ENCODE data around the gene KIAA1958.

The KIAA1958 gene, protein sequence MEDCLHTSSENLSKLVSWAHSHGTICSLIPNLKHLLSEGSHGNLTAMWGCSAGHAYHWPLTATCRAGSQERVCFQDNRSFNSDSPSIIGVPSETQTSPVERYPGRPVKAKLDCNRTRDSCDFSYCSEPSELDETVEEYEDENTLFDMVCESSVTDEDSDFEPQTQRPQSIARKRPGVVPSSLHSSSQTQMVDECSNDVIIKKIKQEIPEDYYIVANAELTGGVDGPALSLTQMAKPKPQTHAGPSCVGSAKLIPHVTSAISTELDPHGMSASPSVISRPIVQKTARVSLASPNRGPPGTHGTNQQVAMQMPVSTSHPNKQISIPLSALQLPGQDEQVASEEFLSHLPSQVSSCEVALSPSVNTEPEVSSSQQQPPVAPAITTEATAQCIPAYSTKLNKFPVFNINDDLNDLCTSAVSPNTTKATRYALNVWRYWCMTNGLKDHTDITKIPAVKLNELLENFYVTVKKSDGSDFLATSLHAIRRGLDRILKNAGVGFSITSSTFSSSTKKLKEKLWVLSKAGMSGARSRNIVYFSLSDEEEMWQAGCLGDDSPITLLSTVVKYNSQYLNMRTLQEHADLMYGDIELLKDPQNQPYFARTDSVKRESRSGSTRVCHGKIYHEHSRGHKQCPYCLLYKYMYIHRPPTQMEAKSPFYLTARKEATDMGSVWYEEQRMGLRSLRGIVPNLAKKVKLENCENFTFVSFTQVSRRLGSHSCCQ

DNA sequence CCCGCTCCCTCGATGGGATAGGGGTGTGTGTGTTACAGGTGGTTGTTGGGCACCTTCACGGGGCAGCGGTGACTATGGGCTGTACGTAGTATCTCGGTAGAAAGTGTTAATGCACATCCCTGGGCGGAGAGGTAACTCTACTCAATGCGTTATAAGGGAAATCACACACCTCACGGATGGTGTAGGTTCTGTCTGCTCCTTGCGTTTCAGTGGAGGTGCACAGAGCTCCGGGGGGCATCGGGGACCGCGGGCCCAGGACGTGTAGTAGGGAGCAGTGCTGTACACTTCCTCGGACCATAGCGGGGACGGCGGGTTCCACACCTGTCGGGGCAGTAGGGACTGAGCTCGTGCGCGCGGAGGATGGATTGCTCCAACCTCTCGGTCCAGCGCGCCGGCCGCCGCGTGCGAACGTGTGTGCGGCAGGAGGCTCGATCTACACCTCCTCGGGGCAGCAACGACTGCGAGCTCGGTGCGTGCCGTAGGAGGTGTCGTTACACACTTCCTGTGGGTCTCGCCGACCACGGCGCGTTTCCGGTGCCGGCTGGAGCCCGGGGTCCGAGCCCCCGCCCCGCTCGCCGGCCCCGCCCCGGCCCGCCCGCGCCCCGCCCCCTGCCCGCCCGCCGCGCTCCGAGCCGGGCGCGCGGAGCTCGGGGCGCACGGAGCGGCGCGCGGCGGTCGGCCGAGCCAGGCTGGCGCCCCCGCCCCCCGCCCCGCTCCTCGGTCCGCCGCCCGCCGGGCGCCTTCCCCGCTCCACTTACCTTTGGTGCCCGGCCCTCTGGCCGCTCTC is at the start of gene KIAA1958:
KIAA1958 (plus strand) TSS at position 607 of the 787 bp plus-strand sequence. CDS start 87,254 bp downstream, outside the sequence.
- DNase-seq: peak; percentile 83

DNA sequence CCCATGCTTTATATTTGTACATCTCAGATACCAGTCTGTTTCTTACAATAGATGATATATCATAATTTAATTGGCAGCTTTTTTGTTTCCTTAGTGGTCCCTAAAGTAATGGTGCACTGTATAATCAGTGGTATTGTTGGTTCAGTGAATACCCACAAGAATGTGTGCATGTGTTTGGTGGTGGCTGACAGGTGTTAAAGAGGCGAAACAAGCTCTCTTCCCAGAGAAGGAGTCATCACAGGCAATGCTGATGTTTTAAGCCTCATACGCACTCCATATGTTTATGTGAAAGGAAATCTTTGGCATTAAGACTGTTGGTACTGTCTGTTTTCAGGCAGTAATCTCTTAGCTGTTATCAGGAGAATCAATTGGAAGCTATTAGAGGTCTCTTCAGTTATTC is 49.2 kb upstream of the KIAA1958 start:
- DNase-seq: no peak

DNA sequence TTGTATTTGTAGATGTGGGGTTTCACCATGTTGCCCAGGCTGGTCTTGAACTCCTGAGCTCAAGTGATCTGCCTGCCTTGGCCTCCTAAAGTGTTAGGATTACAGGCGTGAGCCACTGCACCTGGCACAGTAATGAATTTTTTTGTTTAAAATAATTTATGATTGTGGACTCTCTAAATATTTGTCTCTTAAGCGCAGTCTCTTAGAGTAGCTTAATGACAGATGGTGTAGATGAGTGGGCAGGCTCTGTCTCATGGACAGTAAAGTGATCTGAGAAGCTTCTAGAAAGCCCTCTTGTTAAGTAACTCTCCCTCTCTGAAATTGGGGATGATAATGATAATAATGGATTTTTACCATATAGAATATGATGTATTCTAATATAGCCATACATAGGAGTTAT is 47.5 kb upstream of the KIAA1958 start:
- no peak for DNase-seq

DNA sequence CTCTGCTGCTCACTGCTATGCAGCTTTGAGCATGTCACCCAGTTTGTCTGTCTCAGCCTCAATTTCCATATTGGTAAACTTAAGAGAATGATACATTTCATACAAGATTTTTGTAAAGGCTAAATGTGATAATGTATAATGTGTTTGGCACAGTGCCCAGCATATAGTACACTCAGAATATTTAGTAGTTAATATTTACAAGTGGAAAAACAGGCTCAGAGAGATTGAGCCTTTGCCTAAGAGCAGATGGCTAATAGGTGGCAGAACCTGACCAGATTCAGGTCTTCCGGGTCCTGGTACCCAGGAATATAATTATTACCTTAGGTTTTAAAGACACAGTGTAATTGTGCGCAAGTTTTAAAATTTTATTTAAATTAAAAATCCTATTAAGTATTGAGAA is 46.8 kb upstream of the KIAA1958 start:
- no peak for DNase-seq

DNA sequence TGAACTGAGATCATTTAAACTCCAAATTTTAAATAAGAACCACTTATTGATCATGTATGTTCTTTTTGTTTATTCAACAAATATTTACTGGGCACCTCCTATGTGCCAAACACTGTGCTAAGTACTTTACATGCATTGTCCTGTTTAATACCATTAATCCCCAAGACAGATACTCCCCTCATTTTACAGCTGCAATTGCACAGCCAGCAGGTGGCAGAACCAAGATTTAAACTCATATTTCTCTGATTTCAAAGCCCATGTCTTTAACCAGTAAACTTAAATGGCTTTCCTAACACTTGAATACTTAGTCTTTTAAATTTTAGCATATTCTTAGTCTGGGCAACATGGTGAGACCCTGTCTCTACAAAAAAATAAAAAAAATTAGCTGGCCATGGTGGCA is 43.4 kb upstream of the KIAA1958 start:
- peak; percentile 8 for DNase-seq

DNA sequence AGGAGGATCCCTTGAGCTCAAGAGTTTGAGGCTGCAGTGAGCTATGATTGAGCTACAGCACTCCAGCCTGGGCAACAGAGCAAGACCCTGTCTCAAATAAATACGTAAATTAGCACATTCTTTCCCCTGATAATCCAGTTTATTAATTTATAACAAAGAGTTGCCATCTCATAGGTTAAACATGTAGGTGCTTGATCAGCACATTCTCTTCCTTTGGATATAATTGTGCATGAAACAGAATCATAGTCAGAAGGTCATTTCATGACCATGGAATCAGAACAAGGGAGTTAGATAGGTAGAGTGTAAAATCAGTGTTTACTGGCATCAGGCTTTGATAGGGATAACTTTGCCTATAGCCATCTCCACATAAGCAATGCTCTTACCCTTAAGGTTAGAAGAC is 43.0 kb upstream of the KIAA1958 start:
- DNase-seq: no peak

DNA sequence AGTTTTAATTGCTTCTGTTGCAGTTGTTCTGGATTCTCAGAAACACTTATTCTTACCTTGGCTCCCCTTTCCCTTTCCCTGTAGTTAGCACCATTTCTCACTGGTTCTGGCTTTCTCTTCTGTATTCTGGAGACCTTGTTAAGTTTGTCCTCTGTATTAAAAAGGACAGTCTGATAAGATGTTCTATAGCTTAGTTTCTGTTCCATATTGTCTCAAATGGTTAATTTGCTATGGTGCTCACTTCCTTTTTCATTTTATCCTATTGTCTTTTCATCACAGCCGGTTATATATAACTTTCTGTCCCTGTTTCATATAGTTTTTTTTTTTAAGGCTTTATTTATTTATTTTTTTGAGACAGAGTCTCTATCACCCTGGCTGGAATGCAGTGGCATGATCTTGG is 41.4 kb upstream of the KIAA1958 start:
- DNase-seq: no peak

DNA sequence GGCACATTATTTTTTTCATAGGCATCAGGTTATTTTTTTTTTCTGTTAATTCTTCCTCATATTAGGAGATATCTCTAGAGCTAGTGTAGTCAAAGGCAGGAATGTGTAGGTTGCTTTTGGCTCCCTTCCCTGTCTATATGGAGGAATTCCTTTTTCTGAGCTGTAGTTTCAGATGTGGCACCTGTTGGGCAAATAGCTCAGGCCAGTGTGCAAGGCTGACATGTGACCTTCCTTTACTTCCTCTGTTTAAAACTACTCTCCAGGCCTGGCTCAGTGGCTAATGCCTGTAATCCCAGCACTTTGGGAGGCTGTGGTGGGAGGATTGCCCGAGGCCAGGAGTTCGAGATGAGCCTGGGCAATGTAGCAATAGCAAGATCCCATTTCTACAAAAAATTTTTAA is 40.5 kb upstream of the KIAA1958 start:
- no peak for DNase-seq

DNA sequence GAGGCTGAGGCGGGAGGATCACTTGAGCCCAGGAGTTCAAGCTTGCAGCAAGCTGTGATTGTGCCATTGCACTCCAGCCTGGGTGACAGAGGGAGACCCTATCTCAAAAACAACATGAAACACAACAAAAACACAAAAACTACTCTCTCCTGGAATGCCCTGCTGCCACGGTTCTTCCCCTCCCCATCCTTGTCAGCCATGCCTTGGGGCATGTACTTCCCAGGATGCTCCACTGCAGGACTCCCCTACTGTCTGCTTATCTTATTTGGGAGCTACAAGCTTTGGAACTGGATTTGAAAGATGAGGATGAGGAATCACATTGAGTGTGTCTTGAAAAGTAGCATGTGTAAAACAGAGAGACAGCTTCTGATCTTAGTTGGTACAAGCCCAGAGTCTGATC is 40.1 kb upstream of the KIAA1958 start:
- no peak for DNase-seq

DNA sequence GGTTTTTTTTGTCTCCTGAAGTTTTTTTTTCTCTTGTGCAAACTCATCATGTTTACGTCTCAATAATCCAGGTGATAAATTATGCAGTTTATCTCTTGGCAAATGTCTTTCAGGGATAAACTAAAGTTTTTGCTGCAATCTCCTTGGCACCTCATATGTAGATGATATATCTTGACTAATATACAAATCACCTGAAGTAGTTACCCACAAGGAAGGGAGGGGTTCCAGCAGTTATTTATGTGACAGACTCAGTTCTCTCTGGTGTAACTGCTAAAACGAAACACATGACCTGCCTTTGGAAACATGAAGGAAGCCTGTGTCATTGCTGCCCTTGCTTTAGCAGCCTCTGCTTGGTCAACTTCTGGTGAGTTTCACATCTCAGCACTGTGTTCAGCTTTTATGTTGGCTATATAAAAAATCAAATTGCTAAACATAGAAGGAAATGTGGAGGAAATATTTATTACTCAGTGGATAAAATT is 39.3 kb upstream of the KIAA1958 start:
- DNase-seq: peak; percentile 62

DNA sequence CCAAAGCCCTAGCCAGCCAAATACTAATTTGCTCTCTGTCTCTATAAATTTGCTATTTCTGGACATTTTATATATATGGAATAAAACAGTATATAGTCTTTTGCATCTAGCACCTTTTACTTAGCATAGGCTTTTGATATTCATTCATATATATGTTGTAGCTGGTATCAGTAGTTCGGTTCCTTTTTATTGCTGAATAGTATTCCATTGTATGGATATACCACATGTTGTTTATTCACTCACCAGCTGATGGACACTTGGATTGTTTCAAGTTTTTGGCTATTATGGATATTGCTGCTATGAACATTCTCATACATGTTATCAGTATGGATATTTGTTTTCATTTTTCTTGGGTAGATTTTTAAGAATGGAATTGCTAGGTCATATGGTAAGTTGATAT is 23.8 kb upstream of the KIAA1958 start:
- DNase-seq: no peak

DNA sequence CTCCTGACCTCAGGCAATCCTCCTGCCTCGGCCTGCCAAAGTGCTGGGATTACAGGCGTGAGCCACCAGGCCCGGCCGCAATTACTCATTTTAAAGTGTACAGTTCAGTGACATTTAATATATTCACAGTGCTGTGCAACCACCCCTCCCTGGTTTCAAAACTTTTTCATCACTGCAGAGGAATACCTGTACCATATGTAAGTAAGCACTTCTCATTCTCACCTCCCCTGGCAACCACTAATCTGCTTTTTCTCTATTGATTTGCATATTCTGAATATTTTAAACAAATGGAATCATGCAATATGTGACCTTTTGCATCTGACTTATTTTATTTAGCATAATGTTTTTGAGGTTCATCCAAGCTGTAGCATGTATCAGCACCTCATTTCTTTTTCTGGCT is 21.3 kb upstream of the KIAA1958 start:
- DNase-seq: no peak

DNA sequence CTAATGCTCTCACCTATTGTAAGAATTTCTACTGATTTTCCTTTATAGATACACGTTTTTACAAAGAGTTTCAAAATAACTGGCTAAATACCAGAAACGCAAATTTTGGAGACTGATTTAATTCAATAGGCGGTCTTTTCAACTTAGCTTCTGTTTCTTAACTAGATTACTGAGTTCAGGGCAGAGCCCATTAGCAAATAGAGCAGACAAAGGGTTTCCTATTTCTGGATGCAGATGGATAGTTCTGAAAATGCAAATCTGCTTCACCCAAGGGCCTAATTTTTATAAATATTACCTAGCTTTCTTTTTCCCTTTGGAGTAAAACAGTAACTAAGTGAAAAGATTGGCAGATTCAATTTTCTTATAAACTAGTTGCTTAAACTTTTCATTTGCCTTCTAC is 13.6 kb upstream of the KIAA1958 start:
- DNase-seq: no peak

DNA sequence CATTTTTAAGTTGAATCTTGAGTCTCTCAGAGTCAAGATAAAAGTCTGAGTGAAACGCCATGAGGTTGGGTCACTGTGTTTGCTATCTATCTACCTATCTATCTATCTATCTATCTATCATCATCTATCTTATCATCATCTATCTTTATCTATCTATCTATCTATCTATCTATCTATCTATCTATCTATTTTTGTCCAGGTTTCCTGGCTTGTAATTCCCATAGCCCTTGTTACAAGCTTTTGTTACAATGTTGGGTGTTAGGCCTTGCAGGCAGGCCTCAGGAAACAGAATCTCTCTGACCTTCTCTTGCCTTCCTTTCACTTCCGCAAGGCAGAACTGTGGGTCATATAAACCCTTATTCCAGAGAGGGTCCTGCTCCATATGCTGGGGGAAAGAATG is 12.6 kb upstream of the KIAA1958 start:
- no peak for DNase-seq

DNA sequence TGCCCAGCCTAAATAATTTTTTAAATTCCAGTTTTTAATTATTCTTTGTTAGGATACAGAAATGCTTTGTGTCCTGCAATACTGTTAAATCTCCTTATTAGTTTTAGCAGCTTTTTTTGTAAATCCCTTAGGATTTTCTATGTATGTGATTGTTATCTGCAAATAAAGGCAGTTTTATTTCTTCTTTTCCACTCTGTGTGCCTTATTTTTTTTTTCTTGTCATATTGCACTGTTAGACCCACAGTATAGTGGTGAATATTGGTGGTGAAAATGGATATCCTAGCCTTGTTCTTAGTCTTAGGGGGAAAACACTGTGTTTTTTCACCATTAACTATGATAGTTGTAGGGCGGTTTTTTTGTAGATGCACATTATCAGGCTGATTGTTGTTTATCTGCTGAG is 11.3 kb upstream of the KIAA1958 start:
- no peak for DNase-seq

DNA sequence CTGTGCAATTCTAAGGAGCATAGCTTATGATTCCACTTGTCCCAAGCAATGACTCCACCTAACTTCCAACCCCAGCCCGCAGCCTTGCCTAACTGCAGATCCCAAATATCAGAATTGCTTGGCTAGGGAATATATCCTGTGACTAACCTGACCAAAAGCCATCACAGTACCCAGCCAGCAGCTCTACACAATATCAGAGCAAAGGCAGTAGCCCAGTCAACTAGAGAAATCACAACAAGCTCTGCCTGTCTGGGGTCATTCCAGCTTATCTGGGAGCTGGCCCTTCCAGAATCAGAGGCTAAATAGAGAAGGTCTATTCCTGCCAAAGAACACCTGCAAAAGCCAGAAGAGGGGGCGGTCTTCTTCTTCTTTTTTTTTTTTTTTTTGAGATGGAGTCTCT is 9.3 kb upstream of the KIAA1958 start:
- no peak for DNase-seq

DNA sequence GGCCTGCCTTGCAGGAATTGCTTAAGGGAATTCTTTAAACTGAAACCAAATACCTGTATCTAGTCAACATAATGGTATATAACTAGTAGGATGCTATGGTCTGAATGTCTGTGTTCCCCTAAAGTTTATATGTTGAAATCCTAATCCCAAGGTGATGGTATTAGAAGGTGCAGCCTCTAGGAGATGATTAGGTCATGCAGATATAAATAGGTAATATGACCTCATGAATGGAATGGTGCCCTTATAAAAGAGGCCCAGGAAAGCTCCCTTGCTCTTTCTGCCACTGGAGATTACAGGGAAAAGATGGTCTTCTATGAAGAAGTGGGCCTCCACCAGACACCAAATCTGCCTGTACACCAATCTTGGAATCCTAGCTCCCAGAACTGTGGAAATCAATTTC is 7.4 kb upstream of the KIAA1958 start:
- DNase-seq: no peak

DNA sequence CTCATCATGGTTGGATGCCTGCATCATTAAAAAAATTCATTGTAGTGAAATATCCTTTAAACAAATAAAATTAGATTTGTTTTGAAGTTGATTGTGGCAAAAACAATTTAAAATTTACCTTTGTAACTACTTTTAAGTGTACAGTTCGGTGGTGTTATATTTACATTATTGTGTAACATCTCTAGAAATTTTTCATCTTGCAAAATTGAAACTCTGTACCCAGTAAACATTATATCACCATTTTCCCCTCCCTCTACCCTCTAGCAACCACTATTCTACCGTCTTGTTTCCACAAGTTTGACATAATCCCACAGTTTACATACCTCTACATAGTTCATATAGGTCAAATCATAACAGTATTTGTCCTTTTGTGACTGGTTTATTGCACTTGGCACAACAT is 2.0 kb upstream of the KIAA1958 start:
- no peak for DNase-seq

DNA sequence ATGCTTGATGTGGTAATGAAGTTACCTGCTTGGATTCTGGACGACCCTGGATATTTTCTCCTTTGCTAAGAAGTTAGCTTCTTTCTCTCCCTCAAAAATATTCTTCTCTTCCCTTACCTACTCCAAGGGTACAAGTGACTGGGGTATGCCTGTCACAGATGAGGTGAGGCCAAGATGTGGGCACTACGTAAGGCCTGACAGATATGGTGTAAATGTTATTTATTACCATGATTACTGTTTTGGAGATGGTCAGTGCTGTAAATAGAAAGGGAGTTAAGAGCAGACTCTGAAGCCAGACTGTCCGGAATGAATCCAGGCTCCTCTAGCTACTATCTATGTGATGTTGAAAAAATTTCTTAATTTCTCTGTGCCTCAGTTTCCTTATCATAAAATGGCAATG is 1.1 kb upstream of the KIAA1958 start:
- DNase-seq: no peak

DNA sequence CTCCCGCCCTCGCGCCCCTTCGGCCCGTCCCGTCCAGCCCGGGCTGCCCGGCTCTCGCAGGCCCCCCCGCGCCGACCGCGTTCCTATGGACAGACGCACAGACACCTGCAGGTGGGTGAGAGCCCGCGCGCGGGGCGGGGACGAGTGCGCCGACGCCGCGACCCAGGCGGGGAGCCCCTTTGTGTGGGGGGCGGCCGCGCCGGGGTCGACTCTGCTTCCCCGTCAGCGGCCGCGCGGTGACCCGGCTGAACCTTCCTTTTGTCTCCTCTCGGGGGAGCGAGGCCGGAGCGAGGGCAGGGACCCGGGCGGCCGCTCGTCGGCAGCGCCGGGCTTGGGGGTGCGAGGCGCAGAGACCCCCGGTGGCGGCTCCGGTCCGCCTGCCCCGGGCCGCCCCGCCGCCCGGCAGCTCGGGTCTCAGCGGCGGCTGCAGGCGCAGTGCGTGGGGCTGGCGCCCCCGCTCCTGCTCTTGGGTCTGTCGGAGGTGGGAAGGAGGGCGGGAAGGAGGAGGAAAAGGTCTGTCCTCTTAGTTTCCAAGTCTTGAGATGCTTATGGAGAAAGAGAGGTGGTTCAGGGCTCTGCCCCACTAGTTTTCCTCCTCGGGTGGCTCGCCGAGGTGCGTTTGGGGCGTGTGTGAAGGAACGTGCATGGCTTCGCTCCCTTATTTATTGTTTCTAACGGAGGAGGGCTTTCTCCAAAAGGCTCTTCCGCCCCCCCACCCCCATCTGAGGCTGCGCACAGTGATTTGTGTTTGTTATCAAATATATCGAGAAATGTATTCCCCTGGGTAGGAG is 576 bp downstream of the KIAA1958 start:
- peak; percentile 44 for DNase-seq

DNA sequence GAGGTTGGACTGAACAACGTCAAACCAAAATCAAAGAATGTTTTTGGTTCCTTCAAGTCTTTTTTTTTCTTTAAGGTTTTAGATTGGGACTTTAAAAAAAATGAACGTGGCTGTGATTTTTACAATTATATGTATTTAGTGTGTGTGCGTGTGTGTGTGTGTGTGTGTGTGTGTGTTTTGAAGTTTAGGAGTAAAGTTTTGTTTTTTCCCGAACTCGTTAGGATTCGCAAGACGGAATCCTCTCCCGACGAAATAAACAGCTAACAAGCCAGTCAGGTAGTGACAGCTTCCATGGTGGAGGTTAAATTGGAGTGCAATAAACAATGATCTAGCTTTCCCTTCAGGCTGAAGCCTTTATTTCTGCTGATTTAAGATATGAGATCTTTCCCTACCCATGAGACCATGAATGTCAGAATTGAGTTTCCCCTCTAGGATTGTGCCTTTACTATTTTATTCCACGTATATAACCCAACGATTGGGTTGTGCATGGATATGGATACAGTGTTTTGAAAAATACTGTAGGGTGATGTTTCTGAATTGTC is 1.2 kb downstream of the KIAA1958 start:
- no peak for DNase-seq

DNA sequence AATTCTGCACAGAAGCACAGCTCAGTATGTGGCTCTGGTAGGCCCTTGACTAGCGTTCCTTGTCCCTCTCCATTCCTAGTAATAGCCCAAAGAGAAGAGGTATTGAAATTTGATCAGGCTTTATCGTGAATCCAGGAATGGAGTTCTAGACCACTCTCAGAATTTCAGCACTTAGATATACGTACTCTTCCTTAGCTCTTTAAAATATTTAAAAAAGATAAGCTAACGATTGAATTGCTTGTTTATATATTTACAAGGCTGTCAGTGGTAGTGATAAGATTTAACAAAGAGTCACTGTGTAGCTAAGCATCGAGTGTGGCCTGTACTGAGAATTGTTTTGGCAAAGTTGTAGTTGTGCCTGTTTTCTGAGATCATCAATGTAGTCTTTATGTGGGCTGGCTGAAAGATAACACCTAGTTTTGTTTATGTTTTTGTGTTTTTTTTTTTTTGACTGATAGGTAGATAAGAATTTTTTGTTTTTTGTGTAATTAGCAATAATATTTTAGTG is 2.5 kb downstream of the KIAA1958 start:
- no peak for DNase-seq

Measured in fibroblast of upper back skin (primary cell).